Natural killer cell (primary cell): ENCODE data around the gene KCNA3. TPM values are rescaled to one million over a fixed set of nuclear protein-coding genes. Genes with fewer than 3 reads are reported as not detected.

Experiments
- ATAC-seq, 3 donors: fragments of 150-1000 bp in 2 of 3; fragments of 200-7000 bp in 1 of 3; cut with Tn5 transposase; 1 replicate in 1 of 3; 2 replicates in 2 of 3; pipeline ENCODE4 v1.10.0; 2021; ENCODE audit warnings: mild to moderate bottlenecking in 2 of 3, moderate library complexity in 2 of 3
- DNase-seq, 2 donors: peaks; one replicate each; pipeline versions ENCODE4 v3.0.0 to v3.0.0-alpha.2; 2013 to 2021; ENCODE audit warnings: mixed read lengths in 1 of 2
- H3K27ac ChIP-seq: one replicate; pipeline ENCODE4 v1.5.1; 2013; ENCODE audit warnings: mild to moderate bottlenecking, low read length
- H3K27me3 ChIP-seq: one replicate; pipeline ENCODE4 v1.6.1; 2013; ENCODE audit warnings: low read length; ENCODE audit not compliant: control insufficient read depth, insufficient read depth
- H3K36me3 ChIP-seq: one replicate; pipeline ENCODE4 v1.6.1; 2013; ENCODE audit warnings: low read length; ENCODE audit not compliant: control insufficient read depth, insufficient read depth
- H3K4me1 ChIP-seq: one replicate; pipeline ENCODE4 v1.6.1; 2013; ENCODE audit warnings: low read length; ENCODE audit not compliant: control insufficient read depth, insufficient read depth
- H3K4me3 ChIP-seq: one replicate; pipeline ENCODE4 v1.5.1; 2013; ENCODE audit warnings: low read length
- H3K9me3 ChIP-seq: one replicate; pipeline ENCODE4 v1.6.1; 2013; ENCODE audit warnings: low read length; ENCODE audit not compliant: control insufficient read depth, insufficient read depth
- H3K27ac Mint-ChIP-seq, 2 donors: one replicate each; pipeline ENCODE4 v1.8.0; 2022; ENCODE audit warnings: mild to moderate bottlenecking in 2 of 2, mixed read lengths in 2 of 2, moderate library complexity in 1 of 2
- H3K27me3 Mint-ChIP-seq, 2 donors: one replicate each; pipeline ENCODE4 v1.8.0; 2022; ENCODE audit warnings: low read depth in 2 of 2, mixed read lengths in 2 of 2
- H3K36me3 Mint-ChIP-seq: one replicate; pipeline ENCODE4 v1.8.0; 2022; ENCODE audit warnings: mixed read lengths
- H3K4me1 Mint-ChIP-seq, 2 donors: one replicate each; pipeline ENCODE4 v1.8.0; 2022; ENCODE audit warnings: mixed read lengths in 2 of 2
- H3K4me3 Mint-ChIP-seq: one replicate; pipeline ENCODE4 v1.8.0; 2022; ENCODE audit warnings: mild to moderate bottlenecking, moderate library complexity, mixed read lengths
- H3K9me3 Mint-ChIP-seq, 2 donors: one replicate each; pipeline ENCODE4 v1.8.0; 2022; ENCODE audit warnings: mixed read lengths in 2 of 2
- CTCF ChIP-seq: fragments of 200-600 bp; IDR thresholded peaks from one replicate; pipeline ENCODE4 v1.8.0; 2022; ENCODE audit warnings: antibody characterized with exemption
- WGBS: methylation state at CpG from one replicate; pipeline ENCODE4 v1.1.7; 2013; ENCODE audit warnings: missing lambda C conversion rate; ENCODE audit not compliant: insufficient coverage; 5-methylcytosine and 5-hydroxymethylcytosine counted together
- intact Hi-C: fragments of 100-400 bp; cut with micrococcal nuclease; formaldehyde crosslinking; loops from one replicate; pipeline ENCODE4 v1.14.2; 2022
- total RNA-seq, 4 donors: library from RNA; stranded (reverse); fragments of 120-200 nt in 1 of 4; gene quantifications; one replicate each; pipeline versions ENCODE4 v1.2.3 to v1.2.4, GENCODE V29; 2013 to 2022

Gene KCNA3
- total RNA-seq, result 10 to 100 TPM; 19.7 to 36.2 (median 30.3) TPM
- 44.1 TPM for total RNA-seq (2013)

- WGBS, result under 1% methylated on average over 97 of the region's 97 CpGs
- H3K27me3 ChIP-seq, result no peaks in the 10 kb centered on the region
- Mint-ChIP-seq H3K27ac (peak within 1 kb of the TSS; percentile 88 to 98), H3K36me3 (no peaks in the 10 kb centered on the region), H3K4me3 (peak within 1 kb of the TSS; percentile 98), H3K27me3 (no peaks in the 10 kb centered on the region), H3K4me1 (peaks cover 42 to 43% of the 10 kb centered on the region in 2 donors), H3K9me3 (no peaks in the 10 kb centered on the region)
- intact Hi-C loops, result loop anchor here (5.0 to 10.0 kb wide), 2 partner anchors 42 to 540 kb away; no protein-coding TSS in a partner anchor
- peak within 1 kb of the TSS; percentile 93 for H3K27ac ChIP-seq
- no peaks in the 10 kb centered on the region for H3K36me3 ChIP-seq
- peak within 1 kb of the TSS; percentile 68 for H3K4me3 ChIP-seq
- TF ChIP-seq CTCF, result no peak
- peak; percentile 72 to 82 for DNase-seq
- no peaks in the 10 kb centered on the region for H3K9me3 ChIP-seq
- H3K4me1 ChIP-seq, result peaks cover 26% of the 10 kb centered on the region
- ATAC-seq, result peak; percentile 59 to 74 (median 72)
Measured at GRCh38 chr1:110674337-110675059, at the start of gene KCNA3. Gene KCNA3 (minus strand): TSS chr1:110674940. CDS start chr1:110674809, 131 bp downstream.

GRCh38 chr1:110722807-110723206 lies 48.1 kb upstream of the KCNA3 start:
- no peak for DNase-seq
- Histone ChIP-seq H3K36me3 (no peaks in the 10 kb centered on the region), H3K27me3 (no peaks in the 10 kb centered on the region), H3K4me1 (peaks cover 10% of the 10 kb centered on the region), H3K27ac (no peak overlapping the region), H3K4me3 (no peak overlapping the region), H3K9me3 (no peaks in the 10 kb centered on the region)
- peaks cover 22 to 27% of the 10 kb centered on the region in 2 donors for H3K4me1 Mint-ChIP-seq
- H3K36me3 Mint-ChIP-seq, result no peaks in the 10 kb centered on the region
- peaks cover 16% of the 10 kb centered on the region in 2 donors for H3K27me3 Mint-ChIP-seq
- H3K9me3 Mint-ChIP-seq, result no peaks in the 10 kb centered on the region
- WGBS, result 87% methylated on average over 5 of the region's 5 CpGs
- TF ChIP-seq CTCF, result no peak
- intact Hi-C loops, result no loop called here
- H3K4me3 Mint-ChIP-seq, result no peak overlapping the region
- no peak for ATAC-seq
- no peak overlapping the region for H3K27ac Mint-ChIP-seq

DNA sequence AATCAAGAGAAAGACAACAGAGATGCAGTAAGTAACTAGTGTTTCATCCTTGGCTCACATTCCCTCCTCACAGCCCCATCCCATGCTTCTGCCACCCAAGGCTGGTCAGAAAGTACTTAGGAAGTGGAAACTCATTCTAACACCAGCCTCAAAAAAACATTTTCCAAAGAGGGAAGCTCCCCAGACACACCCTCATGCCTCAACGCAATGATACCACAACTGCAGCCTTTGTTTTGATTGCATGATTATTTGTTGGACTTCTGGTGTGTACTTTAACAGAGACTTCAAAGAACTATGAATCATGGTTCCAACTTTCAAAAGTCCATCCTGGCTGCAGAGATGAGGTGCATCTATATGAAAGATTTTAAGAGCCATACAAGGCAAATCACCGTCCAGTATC lies 45.2 kb upstream of the KCNA3 start:
- Histone ChIP-seq H3K9me3 (no peaks in the 10 kb centered on the region), H3K27me3 (no peaks in the 10 kb centered on the region), H3K27ac (no peak overlapping the region), H3K4me3 (no peak overlapping the region), H3K36me3 (no peaks in the 10 kb centered on the region), H3K4me1 (no peaks in the 10 kb centered on the region)
- Mint-ChIP-seq H3K9me3 (no peaks in the 10 kb centered on the region), H3K4me3 (no peak overlapping the region), H3K27me3 (peaks cover 17 to 23% of the 10 kb centered on the region in 2 donors), H3K4me1 (no peaks in the 10 kb centered on the region), H3K27ac (no peak overlapping the region), H3K36me3 (no peaks in the 10 kb centered on the region)
- no peak for TF ChIP-seq CTCF
- ATAC-seq, result no peak
- WGBS, result 81% methylated on average over 2 of the region's 2 CpGs
- no peak for DNase-seq
- intact Hi-C loops, result no loop called here
